ENCODE results near the gene EXOSC3. TPM values are rescaled to one million over a fixed set of nuclear protein-coding genes. Genes with fewer than 3 reads are reported as not detected.

Gene EXOSC3
- total and polyA plus RNA-seq, 2 experiments from 2014 or later: 28.5 to 48.1 TPM

GRCh38 chr9:37732086-37732741, 52.6 kb downstream of the EXOSC3 start:
- H3K4me1 ChIP-seq (ENCODE audit: insufficient read depth): no peaks in the 10 kb centered on the region
- DNase-seq (ENCODE audit: low spot score): no peak
- H3K79me2 ChIP-seq: no peaks in the 10 kb centered on the region
- H3K4me2 ChIP-seq: no peak overlapping the region
- H3K9me3 ChIP-seq (ENCODE audit: low read depth): no peaks in the 10 kb centered on the region
- H3K9me2 ChIP-seq (replicated peaks; ENCODE audit: insufficient read depth): no peaks in the 10 kb centered on the region
- no peak overlapping the region for H2AFZ ChIP-seq
- no peak overlapping the region for H3K4me3 ChIP-seq
- no peaks in the 10 kb centered on the region for H4K20me1 ChIP-seq (ENCODE audit: insufficient read depth, poor library complexity, severe bottlenecking)
- H3K27ac ChIP-seq: no peak overlapping the region
- TF ChIP-seq EZH2phosphoT487 (IDR thresholded peaks at IDR 0.05; ENCODE audit: low read depth, severe bottlenecking, unreplicated experiment) (no peak), CTCF (IDR thresholded peaks at IDR 0.05; ENCODE audit: poor library complexity) (no peak), EZH2 (IDR thresholded peaks at IDR 0.05; ENCODE audit: borderline replicate concordance) (no peak)
- H3K36me3 ChIP-seq (replicated peaks; ENCODE audit: insufficient read depth, low read depth): no peaks in the 10 kb centered on the region
- WGBS (ENCODE audit: low lambda C conversion rate, missing lambda C conversion rate): 65% methylated on average over 10 of the region's 10 CpGs
- H3K27me3 ChIP-seq: no peaks in the 10 kb centered on the region

- H4K20me1 ChIP-seq (ENCODE audit: insufficient read depth, poor library complexity, severe bottlenecking): no peaks in the 10 kb centered on the region
- H3K4me2 ChIP-seq: no peak overlapping the region
- no peak for TF ChIP-seq EZH2phosphoT487 (IDR thresholded peaks at IDR 0.05; ENCODE audit: low read depth, severe bottlenecking, unreplicated experiment)
- no peak for TF ChIP-seq CTCF (IDR thresholded peaks at IDR 0.05; ENCODE audit: poor library complexity)
- no peak for TF ChIP-seq EZH2 (IDR thresholded peaks at IDR 0.05; ENCODE audit: borderline replicate concordance)
- H2AFZ ChIP-seq: no peak overlapping the region
- no peaks in the 10 kb centered on the region for H3K9me2 ChIP-seq (replicated peaks; ENCODE audit: insufficient read depth)
- H3K4me3 ChIP-seq: no peak overlapping the region
- no peaks in the 10 kb centered on the region for H3K27me3 ChIP-seq
- H3K4me1 ChIP-seq (ENCODE audit: insufficient read depth): no peaks in the 10 kb centered on the region
- no peak overlapping the region for H3K27ac ChIP-seq
- no peak for DNase-seq (ENCODE audit: low spot score)
- H3K79me2 ChIP-seq: no peaks in the 10 kb centered on the region
- WGBS (ENCODE audit: low lambda C conversion rate, missing lambda C conversion rate): 65% methylated on average over 5 of the region's 5 CpGs
- no peaks in the 10 kb centered on the region for H3K36me3 ChIP-seq (replicated peaks; ENCODE audit: insufficient read depth, low read depth)
- H3K9me3 ChIP-seq (ENCODE audit: low read depth): no peaks in the 10 kb centered on the region
These were observed 54.0 kb downstream of the EXOSC3 start for GRCh38 chr9:37730839-37731238.

- H3K4me1 ChIP-seq (ENCODE audit: insufficient read depth): no peaks in the 10 kb centered on the region
- no peaks in the 10 kb centered on the region for H3K9me3 ChIP-seq (ENCODE audit: low read depth)
- no peak overlapping the region for H3K4me3 ChIP-seq
- H3K36me3 ChIP-seq (replicated peaks; ENCODE audit: insufficient read depth, low read depth): no peaks in the 10 kb centered on the region
- H3K4me2 ChIP-seq: no peak overlapping the region
- no peaks in the 10 kb centered on the region for H3K27me3 ChIP-seq
- H2AFZ ChIP-seq: no peak overlapping the region
- no peaks in the 10 kb centered on the region for H3K79me2 ChIP-seq
- DNase-seq (ENCODE audit: low spot score): no peak
- H3K9me2 ChIP-seq (replicated peaks; ENCODE audit: insufficient read depth): no peaks in the 10 kb centered on the region
- H4K20me1 ChIP-seq (ENCODE audit: insufficient read depth, poor library complexity, severe bottlenecking): no peaks in the 10 kb centered on the region
- no peak overlapping the region for H3K27ac ChIP-seq
- no peak for TF ChIP-seq EZH2phosphoT487 (IDR thresholded peaks at IDR 0.05; ENCODE audit: low read depth, severe bottlenecking, unreplicated experiment)
- no peak for TF ChIP-seq EZH2 (IDR thresholded peaks at IDR 0.05; ENCODE audit: borderline replicate concordance)
- TF ChIP-seq CTCF (IDR thresholded peaks at IDR 0.05; ENCODE audit: poor library complexity): no peak
- WGBS (ENCODE audit: low lambda C conversion rate, missing lambda C conversion rate): 73% methylated on average over 3 of the region's 3 CpGs
These were observed 54.6 kb downstream of the EXOSC3 start for GRCh38 chr9:37730256-37730655.

Other genes with a start within 250 kb of the EXOSC3 start
- gene FBXO10, start 208.7 kb downstream of the EXOSC3 start, total RNA-seq: 10.2 and 12.5 TPM in 2 replicates
- gene FBXO10, start 208.7 kb downstream of the EXOSC3 start, polyA plus RNA-seq: 7.4 and 9.8 TPM in 2 replicates
- gene TOMM5, start 192.5 kb downstream of the EXOSC3 start, total RNA-seq: 173 and 187 TPM in 2 replicates
- gene TOMM5, start 192.5 kb downstream of the EXOSC3 start, polyA plus RNA-seq: 283 and 293 TPM in 2 replicates
- 0.10 and 0.28 TPM in 2 replicates for gene FRMPD1, start 134.1 kb downstream of the EXOSC3 start, total RNA-seq
- gene FRMPD1, start 134.1 kb downstream of the EXOSC3 start, polyA plus RNA-seq: 0.36 and 1.2 TPM in 2 replicates
- gene TRMT10B, start 31.3 kb downstream of the EXOSC3 start, total RNA-seq: 3.0 and 5.2 TPM in 2 replicates
- gene TRMT10B, start 31.3 kb downstream of the EXOSC3 start, polyA plus RNA-seq: 4.1 and 4.8 TPM in 2 replicates
- gene DCAF10, start 15.7 kb upstream of the EXOSC3 start, total RNA-seq: 23.9 and 38.7 TPM in 2 replicates
- 24.4 and 29.2 TPM in 2 replicates for gene DCAF10, start 15.7 kb upstream of the EXOSC3 start, polyA plus RNA-seq
- gene SLC25A51, start 119.1 kb upstream of the EXOSC3 start, total RNA-seq: 29.2 and 30.1 TPM in 2 replicates
- 10.1 and 10.4 TPM in 2 replicates for gene SLC25A51, start 119.1 kb upstream of the EXOSC3 start, polyA plus RNA-seq